Lower leg skin (tissue), 4 donors: Measurements from ENCODE around the gene IL11RA. TPM values are rescaled to one million over a fixed set of nuclear protein-coding genes. Genes with fewer than 3 reads are reported as not detected.

ENCODE experiments used
- DNase-seq, 2 donors: peaks; one replicate each; pipeline ENCODE4 v3.0.0-alpha.2; 2019; ENCODE audit warnings: low spot score in 2 of 2
- H3K4me3 ChIP-seq: fragments of 200-600 bp; sonication (generic); 2 replicates; pipeline ENCODE4 v1.5.1; 2017; ENCODE audit warnings: mild to moderate bottlenecking, low read depth; ENCODE audit not compliant: poor library complexity, severe bottlenecking
- POLR2A ChIP-seq, 2 donors: fragments of 450-650 bp; IDR thresholded peaks; one replicate each; pipeline ENCODE4 v1.6.1; 2016 to 2017; ENCODE audit warnings: antibody characterized with exemption in 2 of 2, mild to moderate bottlenecking in 1 of 2, moderate library complexity in 1 of 2
- WGBS, 2 donors: methylation state at CpG; one replicate each; pipeline ENCODE4 v1.1.5; 2018; 5-methylcytosine and 5-hydroxymethylcytosine counted together
- intact Hi-C: fragments of 100-400 bp; cut with DNase I; formaldehyde crosslinking; loops from one replicate; pipeline ENCODE4 v1.15.0; 2023; ENCODE audit warnings: low total_unique reads
- total RNA-seq, 4 donors: library from RNA; depleted of rRNA; stranded (reverse); fragments of >200 nt; gene quantifications; one replicate each; pipeline ENCODE4 v1.1.0, GENCODE V29; 2016
- TF ChIP-seq, protein P1 (sequence below), 3 donors: fragments of 450-650 bp; IDR thresholded peaks; one replicate each; pipeline ENCODE4 v1.5.1; 2016; ENCODE audit warnings: antibody characterized with exemption in 3 of 3, mild to moderate bottlenecking in 3 of 3, moderate library complexity in 2 of 3

The IL11RA gene
- total RNA-seq, 4 donors from 2014 or later = 27.7 to 37.7 (median 29.9) TPM

DNA sequence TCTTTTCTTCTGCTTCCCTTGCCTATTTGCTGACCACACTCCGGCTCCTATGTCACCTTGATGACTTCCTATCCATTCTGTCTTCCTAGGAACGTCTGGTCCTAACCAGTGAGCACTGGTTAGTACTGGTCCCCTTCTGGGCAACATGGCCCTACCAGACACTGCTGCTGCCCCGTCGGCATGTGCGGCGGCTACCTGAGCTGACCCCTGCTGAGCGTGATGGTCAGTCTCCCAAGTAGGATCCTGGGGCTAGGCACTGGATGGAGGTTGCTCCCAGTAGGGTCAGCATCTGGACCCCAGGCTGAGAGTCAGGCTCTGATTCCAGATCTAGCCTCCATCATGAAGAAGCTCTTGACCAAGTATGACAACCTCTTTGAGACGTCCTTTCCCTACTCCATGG is 3.3 kb upstream of the IL11RA start:
- TF ChIP-seq, protein P1, sequence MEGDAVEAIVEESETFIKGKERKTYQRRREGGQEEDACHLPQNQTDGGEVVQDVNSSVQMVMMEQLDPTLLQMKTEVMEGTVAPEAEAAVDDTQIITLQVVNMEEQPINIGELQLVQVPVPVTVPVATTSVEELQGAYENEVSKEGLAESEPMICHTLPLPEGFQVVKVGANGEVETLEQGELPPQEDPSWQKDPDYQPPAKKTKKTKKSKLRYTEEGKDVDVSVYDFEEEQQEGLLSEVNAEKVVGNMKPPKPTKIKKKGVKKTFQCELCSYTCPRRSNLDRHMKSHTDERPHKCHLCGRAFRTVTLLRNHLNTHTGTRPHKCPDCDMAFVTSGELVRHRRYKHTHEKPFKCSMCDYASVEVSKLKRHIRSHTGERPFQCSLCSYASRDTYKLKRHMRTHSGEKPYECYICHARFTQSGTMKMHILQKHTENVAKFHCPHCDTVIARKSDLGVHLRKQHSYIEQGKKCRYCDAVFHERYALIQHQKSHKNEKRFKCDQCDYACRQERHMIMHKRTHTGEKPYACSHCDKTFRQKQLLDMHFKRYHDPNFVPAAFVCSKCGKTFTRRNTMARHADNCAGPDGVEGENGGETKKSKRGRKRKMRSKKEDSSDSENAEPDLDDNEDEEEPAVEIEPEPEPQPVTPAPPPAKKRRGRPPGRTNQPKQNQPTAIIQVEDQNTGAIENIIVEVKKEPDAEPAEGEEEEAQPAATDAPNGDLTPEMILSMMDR (IDR thresholded peaks at IDR 0.05) = no peak
- TF ChIP-seq POLR2A (IDR thresholded peaks at IDR 0.05) = no peak
- no peak for DNase-seq
- H3K4me3 ChIP-seq = no peak overlapping the region
- intact Hi-C loops = no loop called here
- 90 to 93% methylated on average over 8 of the region's 8 CpGs for WGBS, 2 donors

GRCh38 chr9:34650816-34651215 is 1.2 kb upstream of the IL11RA start:
- DNase-seq = no peak
- TF ChIP-seq, protein P1 (IDR thresholded peaks at IDR 0.05) = no peak
- no peak for TF ChIP-seq POLR2A (IDR thresholded peaks at IDR 0.05)
- WGBS, 2 donors = 46 to 73% methylated on average over 5 of the region's 5 CpGs
- intact Hi-C loops = no loop called here
- no peak overlapping the region for H3K4me3 ChIP-seq

GRCh38 chr9:34651321-34651720 is 664 bp upstream of the IL11RA start:
- no peak for DNase-seq
- H3K4me3 ChIP-seq = no peak overlapping the region
- intact Hi-C loops = no loop called here

DNA sequence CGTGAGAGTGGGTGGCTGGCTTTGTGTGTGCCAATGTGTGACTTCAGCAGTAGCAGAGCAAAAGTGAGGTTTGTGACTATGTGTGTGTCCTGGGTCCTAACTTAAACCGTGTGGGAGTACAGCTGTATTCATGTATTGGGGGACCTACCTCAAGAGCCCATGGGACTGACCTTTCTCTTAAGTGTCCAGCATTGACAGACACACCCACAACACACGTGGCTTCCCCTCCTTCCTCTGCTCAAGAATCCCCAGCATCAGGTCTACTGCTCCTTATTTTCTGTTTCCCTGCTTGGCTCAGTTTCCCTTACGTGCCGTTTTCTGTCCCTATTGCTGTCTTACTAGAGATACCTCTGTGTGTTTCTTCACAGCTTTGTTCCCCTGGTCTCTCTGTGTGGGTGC is 616 bp downstream of the IL11RA start:
- DNase-seq = no peak
- 16 to 18% methylated on average over 5 of the region's 5 CpGs for WGBS, 2 donors
- intact Hi-C loops = no loop called here
- TF ChIP-seq POLR2A (IDR thresholded peaks at IDR 0.05) = no peak
- TF ChIP-seq, protein P1 (IDR thresholded peaks at IDR 0.05) = no peak
- no peak overlapping the region for H3K4me3 ChIP-seq

More at GRCh38 chr9:34651321-34651720, 664 bp upstream of the IL11RA start:
- 31 to 39% methylated on average over 4 of the region's 4 CpGs for WGBS, 2 donors
- no peak for TF ChIP-seq POLR2A (IDR thresholded peaks at IDR 0.05)
- TF ChIP-seq, protein P1 (IDR thresholded peaks at IDR 0.05) = no peak

DNA sequence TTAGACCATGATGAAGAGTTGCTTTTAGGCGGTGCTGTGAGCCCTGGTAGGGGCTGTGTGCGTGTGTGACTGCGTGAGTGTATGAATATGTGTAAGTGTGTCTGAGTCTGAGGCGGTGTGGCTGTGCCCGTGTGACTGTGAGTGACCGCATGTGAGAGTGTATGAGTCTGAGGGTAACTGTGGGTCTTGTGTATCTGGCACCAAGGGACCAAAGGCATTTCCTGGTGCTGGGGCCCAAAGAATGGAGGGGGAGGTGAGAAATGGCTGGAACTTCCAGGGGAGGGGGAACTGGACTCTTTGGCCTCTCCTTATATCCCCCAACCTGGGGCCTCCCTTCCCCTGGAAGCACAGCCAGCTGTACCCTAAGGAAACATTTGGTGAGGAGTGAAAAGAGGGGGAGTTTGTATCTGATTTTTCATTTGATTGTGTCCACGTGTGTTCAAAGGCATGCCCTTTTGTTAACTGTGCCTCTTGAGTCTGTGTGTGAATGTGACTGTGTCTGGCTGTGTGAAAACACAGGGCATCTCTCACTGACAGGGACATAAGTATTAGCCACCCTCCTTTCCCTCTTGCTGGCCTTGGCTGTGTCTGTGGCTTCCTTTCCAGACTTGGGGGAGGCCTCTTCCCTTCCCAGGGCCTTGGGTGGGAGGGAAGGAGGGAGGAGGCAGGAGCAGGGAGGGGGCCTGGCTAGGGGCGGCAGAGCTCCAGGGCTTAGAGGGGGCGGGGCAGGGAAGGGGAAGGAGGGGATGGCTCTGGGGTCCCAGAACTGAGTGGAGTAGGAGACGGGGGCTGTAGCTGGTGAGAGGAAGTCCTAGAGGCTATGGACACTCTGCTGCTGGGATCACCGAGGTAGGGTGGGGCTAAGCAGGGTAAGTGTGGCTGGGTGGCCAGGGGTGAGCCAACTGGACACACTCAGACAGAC is 1.4 kb downstream of the IL11RA start:
- no peak for TF ChIP-seq POLR2A (IDR thresholded peaks at IDR 0.05)
- TF ChIP-seq, protein P1 (IDR thresholded peaks at IDR 0.05) = no peak
- DNase-seq = no peak

More for the DNA sequence above, 1.4 kb downstream of the IL11RA start:
- intact Hi-C loops = no loop called here
- WGBS, 2 donors = 24 to 26% methylated on average over 11 of the region's 11 CpGs
- H3K4me3 ChIP-seq = no peak overlapping the region
